Natural killer cell (primary cell): ENCODE measurements around the gene TSSK2. TPM values are rescaled to one million over a fixed set of nuclear protein-coding genes. Genes with fewer than 3 reads are reported as not detected.
A peak's percentile ranks its signal among the peaks of the same experiment; 100 is the strongest.
"Not testable (repeated sequence)": the region's sequence is repeated elsewhere in the genome, so short reads cannot be mapped to it uniquely, and the experiment has no call there.

Source experiments
- ATAC-seq, 3 donors: fragments of 150-1000 bp in 2 of 3; fragments of 200-7000 bp in 1 of 3; cut with Tn5 transposase; 1 replicate in 1 of 3; 2 replicates in 2 of 3; pipeline ENCODE4 v1.10.0; 2021; ENCODE audit warnings: mild to moderate bottlenecking in 2 of 3, moderate library complexity in 2 of 3
- DNase-seq, 2 donors: peaks; one replicate each; pipeline versions ENCODE4 v3.0.0 to v3.0.0-alpha.2; 2013 to 2021; ENCODE audit warnings: mixed read lengths in 1 of 2
- H3K27ac ChIP-seq: one replicate; pipeline ENCODE4 v1.5.1; 2013; ENCODE audit warnings: mild to moderate bottlenecking, low read length
- H3K27me3 ChIP-seq: one replicate; pipeline ENCODE4 v1.6.1; 2013; ENCODE audit warnings: low read length; ENCODE audit not compliant: control insufficient read depth, insufficient read depth
- H3K36me3 ChIP-seq: one replicate; pipeline ENCODE4 v1.6.1; 2013; ENCODE audit warnings: low read length; ENCODE audit not compliant: control insufficient read depth, insufficient read depth
- H3K4me1 ChIP-seq: one replicate; pipeline ENCODE4 v1.6.1; 2013; ENCODE audit warnings: low read length; ENCODE audit not compliant: control insufficient read depth, insufficient read depth
- H3K4me3 ChIP-seq: one replicate; pipeline ENCODE4 v1.5.1; 2013; ENCODE audit warnings: low read length
- H3K9me3 ChIP-seq: one replicate; pipeline ENCODE4 v1.6.1; 2013; ENCODE audit warnings: low read length; ENCODE audit not compliant: control insufficient read depth, insufficient read depth
- H3K27ac Mint-ChIP-seq, 2 donors: one replicate each; pipeline ENCODE4 v1.8.0; 2022; ENCODE audit warnings: mild to moderate bottlenecking in 2 of 2, mixed read lengths in 2 of 2, moderate library complexity in 1 of 2
- H3K27me3 Mint-ChIP-seq, 2 donors: one replicate each; pipeline ENCODE4 v1.8.0; 2022; ENCODE audit warnings: low read depth in 2 of 2, mixed read lengths in 2 of 2
- H3K36me3 Mint-ChIP-seq: one replicate; pipeline ENCODE4 v1.8.0; 2022; ENCODE audit warnings: mixed read lengths
- H3K4me1 Mint-ChIP-seq, 2 donors: one replicate each; pipeline ENCODE4 v1.8.0; 2022; ENCODE audit warnings: mixed read lengths in 2 of 2
- H3K4me3 Mint-ChIP-seq: one replicate; pipeline ENCODE4 v1.8.0; 2022; ENCODE audit warnings: mild to moderate bottlenecking, moderate library complexity, mixed read lengths
- H3K9me3 Mint-ChIP-seq, 2 donors: one replicate each; pipeline ENCODE4 v1.8.0; 2022; ENCODE audit warnings: mixed read lengths in 2 of 2
- CTCF ChIP-seq: fragments of 200-600 bp; IDR thresholded peaks from one replicate; pipeline ENCODE4 v1.8.0; 2022; ENCODE audit warnings: antibody characterized with exemption
- WGBS: methylation state at CpG from one replicate; pipeline ENCODE4 v1.1.7; 2013; ENCODE audit warnings: missing lambda C conversion rate; ENCODE audit not compliant: insufficient coverage; 5-methylcytosine and 5-hydroxymethylcytosine counted together
- intact Hi-C: fragments of 100-400 bp; cut with micrococcal nuclease; formaldehyde crosslinking; loops from one replicate; pipeline ENCODE4 v1.14.2; 2022
- total RNA-seq, 4 donors: library from RNA; stranded (reverse); fragments of 120-200 nt in 1 of 4; gene quantifications; one replicate each; pipeline versions ENCODE4 v1.2.3 to v1.2.4, GENCODE V29; 2013 to 2022

The TSSK2 gene
- total RNA-seq, 3 donors from 2014 or later (not counting 1 experiment from before 2014, with no cell fraction given) = not detected

DNA sequence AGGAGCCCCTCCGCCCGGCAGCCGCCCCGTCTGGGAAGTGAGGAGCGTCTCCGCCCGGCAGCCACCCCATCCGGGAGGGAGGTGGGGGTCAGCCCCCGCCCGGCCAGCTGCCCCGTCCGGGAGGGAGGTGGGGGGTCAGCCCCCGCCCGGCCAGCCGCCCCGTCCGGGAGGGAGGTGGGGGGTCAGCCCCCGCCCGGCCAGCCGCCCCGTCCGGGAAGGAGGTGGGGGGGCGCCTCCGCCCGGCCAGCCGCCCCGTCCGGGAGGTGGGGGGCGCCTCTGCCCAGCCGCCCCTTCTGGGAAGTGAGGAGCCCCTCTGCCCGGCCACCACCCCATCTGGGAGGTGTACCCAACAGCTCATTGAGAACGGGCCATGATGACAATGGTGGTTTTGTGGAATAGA lies 46.5 kb upstream of the TSSK2 start:
- peaks cover 30% of the 10 kb centered on the region for H3K36me3 ChIP-seq
- DNase-seq, H3K4me1 ChIP-seq, intact Hi-C loops, H3K4me3 ChIP-seq, H3K4me3 Mint-ChIP-seq, H3K36me3 Mint-ChIP-seq, H3K27ac Mint-ChIP-seq, ATAC-seq, H3K27me3 ChIP-seq, H3K27ac ChIP-seq, H3K9me3 ChIP-seq, H3K27me3 Mint-ChIP-seq, H3K9me3 Mint-ChIP-seq: not testable (repeated sequence)
- WGBS = 96% methylated on average over 18 of the region's 32 CpGs
- H3K4me1 Mint-ChIP-seq = peaks cover 27% of the 10 kb centered on the region in 2 donors

- Mint-ChIP-seq H3K9me3 (no peaks in the 10 kb centered on the region), H3K4me3 (peak overlapping the region; percentile 60), H3K27ac (peak overlapping the region; percentile 66 to 82), H3K27me3 (no peaks in the 10 kb centered on the region), H3K4me1 (peaks cover 26 to 27% of the 10 kb centered on the region in 2 donors), H3K36me3 (no peaks in the 10 kb centered on the region)
- no peaks in the 10 kb centered on the region for H3K9me3 ChIP-seq
- ATAC-seq (peak in 1 of 3 donors; percentile 52), DNase-seq (no peak)
- no peaks in the 10 kb centered on the region for H3K27me3 ChIP-seq
- peaks cover 27% of the 10 kb centered on the region for H3K36me3 ChIP-seq
- TF ChIP-seq CTCF = no peak
- peaks cover 5% of the 10 kb centered on the region for H3K4me1 ChIP-seq
- 50% methylated on average over 1 of the region's 1 CpG for WGBS
- intact Hi-C loops = no loop called here
- no peak overlapping the region for H3K27ac ChIP-seq
- H3K4me3 ChIP-seq = no peak overlapping the region
Measured at GRCh38 chr22:19085233-19085718, 45.8 kb upstream of the TSSK2 start.

DNA sequence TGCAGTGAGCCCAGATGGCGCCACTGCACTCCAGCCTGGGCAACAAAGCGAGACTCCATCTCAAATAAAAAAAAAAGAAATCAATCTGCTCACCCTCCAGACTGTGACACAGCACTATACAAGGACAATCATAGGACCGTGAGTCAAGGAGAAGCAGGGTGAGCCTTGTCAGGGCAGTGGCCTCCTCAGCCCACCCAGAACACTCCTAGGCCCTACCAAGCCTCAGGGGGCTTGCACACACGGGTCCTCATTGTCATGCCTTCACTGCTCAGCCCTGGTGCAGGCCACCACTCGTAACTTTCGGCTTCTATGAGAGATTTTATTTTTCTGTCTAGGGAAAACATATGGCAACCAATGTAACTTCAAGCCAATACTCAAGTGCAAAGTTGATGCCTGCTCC lies 44.7 kb upstream of the TSSK2 start:
- H3K36me3 ChIP-seq = peaks cover 22% of the 10 kb centered on the region
- peaks cover 5% of the 10 kb centered on the region for H3K4me1 ChIP-seq
- WGBS = 86% methylated on average over 6 of the region's 6 CpGs
- no peak overlapping the region for H3K27ac ChIP-seq
- DNase-seq (no peak), ATAC-seq (no peak)
- Mint-ChIP-seq H3K27me3 (no peaks in the 10 kb centered on the region), H3K9me3 (no peaks in the 10 kb centered on the region), H3K4me1 (peaks cover 33% of the 10 kb centered on the region in 2 donors), H3K36me3 (no peaks in the 10 kb centered on the region), H3K27ac (peak overlapping the region; percentile 66 to 82), H3K4me3 (no peak overlapping the region)
- TF ChIP-seq CTCF = no peak
- H3K4me3 ChIP-seq = no peak overlapping the region
- H3K27me3 ChIP-seq = no peaks in the 10 kb centered on the region
- H3K9me3 ChIP-seq = no peaks in the 10 kb centered on the region
- intact Hi-C loops = no loop called here

GRCh38 chr22:19086896-19087295 lies 44.2 kb upstream of the TSSK2 start:
- peaks cover 5% of the 10 kb centered on the region for H3K4me1 ChIP-seq
- Mint-ChIP-seq H3K4me3 (no peak overlapping the region), H3K27ac (peak overlapping the region in 1 of 2 donors; percentile 66), H3K27me3 (no peaks in the 10 kb centered on the region), H3K4me1 (peaks cover 33% of the 10 kb centered on the region in 2 donors), H3K9me3 (no peaks in the 10 kb centered on the region), H3K36me3 (no peaks in the 10 kb centered on the region)
- no peaks in the 10 kb centered on the region for H3K9me3 ChIP-seq
- no peaks in the 10 kb centered on the region for H3K27me3 ChIP-seq
- peaks cover 22% of the 10 kb centered on the region for H3K36me3 ChIP-seq
- no peak overlapping the region for H3K4me3 ChIP-seq
- TF ChIP-seq CTCF = no peak
- ATAC-seq (no peak), DNase-seq (no peak)
- intact Hi-C loops = no loop called here
- H3K27ac ChIP-seq = no peak overlapping the region
- 100% methylated on average over 3 of the region's 3 CpGs for WGBS
